Right lung (tissue), 5 donors: Measurements from ENCODE around the gene GCSAML. TPM values are rescaled to one million over a fixed set of nuclear protein-coding genes. Genes with fewer than 3 reads are reported as not detected.

Experiments
- DNase-seq, 2 donors: peaks; one replicate each; pipeline ENCODE4 v3.0.0-alpha.2; 2013
- polyA plus RNA-seq, 5 donors: library from polyadenylated mRNA; unstranded; fragments of 120-200 nt; gene quantifications; one replicate each; pipeline versions ENCODE4 v1.2.1 to v1.2.3, GENCODE V29; 2013; ENCODE audit warnings: inconsistent platforms in 1 of 5, low replicate concordance in 1 of 5; ENCODE audit not compliant: insufficient read length in 5 of 5, insufficient read depth in 1 of 5

Gene GCSAML
- polyA plus RNA-seq, 5 donors: 0.09 to 0.81 (median 0.27) TPM

DNA sequence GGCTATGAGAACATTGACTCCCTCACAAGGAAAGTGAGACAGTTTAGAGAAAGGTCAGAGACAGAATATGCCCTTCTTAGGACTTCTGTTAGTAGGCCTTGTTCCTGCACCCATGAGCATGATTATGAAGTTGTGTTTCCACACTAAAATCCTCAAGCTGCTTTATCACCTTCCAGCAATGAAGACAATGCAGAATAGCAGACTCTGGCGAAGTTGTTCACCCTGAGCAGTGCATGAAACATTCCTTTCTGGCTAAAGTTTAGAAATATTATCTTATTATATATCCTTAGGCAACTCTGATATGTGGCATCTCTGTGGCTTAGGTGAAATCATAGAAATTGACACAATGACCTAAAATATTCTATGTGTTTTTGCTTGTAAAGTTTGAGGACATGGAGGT lies 25.3 kb downstream of the GCSAML start:
- no peak for DNase-seq

DNA sequence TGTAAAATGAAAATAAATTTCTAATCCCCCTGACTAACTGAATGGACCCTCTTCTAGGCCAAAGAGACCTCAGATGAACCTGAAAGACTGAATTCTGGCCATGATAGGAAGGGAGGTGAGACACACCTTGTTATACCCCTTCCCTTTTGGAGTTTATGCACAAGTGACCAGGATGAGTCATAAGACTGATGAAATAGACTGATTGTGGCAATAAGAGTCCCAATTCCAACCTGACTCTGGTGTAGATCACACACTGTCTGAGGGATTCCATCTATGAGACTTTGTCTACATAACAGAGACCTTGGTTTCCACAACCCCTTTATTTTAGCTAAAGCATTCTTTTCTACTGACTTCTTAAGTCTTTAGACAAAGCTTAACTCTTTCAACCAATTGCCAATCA lies 25.7 kb downstream of the GCSAML start:
- DNase-seq: no peak

DNA sequence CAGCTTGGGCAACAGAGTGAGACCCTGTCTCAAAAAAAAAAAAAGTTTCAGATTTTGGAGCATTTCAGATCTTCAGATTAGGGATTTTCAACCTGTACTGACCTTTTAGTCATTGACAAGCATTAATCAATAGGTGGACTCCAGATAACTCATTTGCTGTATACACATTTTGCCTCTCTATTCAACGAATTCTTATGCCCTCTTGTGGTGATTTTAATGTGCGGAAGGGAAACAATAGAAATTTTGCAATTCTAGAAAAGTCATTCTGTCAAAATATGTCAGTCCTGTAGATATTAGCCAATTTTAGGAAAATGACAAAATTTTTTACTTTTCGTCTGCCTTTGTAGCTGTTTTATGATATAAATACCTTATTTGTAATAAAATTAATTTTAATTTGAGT lies 27.6 kb downstream of the GCSAML start:
- no peak for DNase-seq

DNA sequence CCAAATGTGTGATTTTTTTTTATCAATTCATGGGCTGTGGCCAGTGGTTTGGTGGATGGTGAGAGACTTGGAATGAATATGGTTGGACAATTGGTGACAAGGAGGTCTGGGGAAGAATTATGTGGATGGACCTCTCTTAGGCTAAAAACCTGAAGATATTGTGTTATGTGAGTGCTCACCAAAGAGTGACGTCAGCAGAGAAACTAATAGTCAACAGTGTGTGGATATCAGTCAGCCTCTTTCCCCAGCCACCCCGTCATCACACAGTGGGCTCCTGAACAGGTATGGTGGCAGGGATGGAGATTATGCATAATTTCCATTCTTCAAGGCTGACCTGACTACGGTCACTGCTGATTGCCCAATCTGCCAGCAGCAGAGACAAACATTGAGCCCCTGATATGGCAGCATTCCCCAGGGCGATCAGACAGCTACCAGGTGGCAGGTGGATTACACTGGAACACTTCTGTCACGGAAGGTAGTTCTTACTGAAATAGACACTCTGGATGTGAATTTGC lies 30.1 kb downstream of the GCSAML start:
- no peak for DNase-seq

DNA sequence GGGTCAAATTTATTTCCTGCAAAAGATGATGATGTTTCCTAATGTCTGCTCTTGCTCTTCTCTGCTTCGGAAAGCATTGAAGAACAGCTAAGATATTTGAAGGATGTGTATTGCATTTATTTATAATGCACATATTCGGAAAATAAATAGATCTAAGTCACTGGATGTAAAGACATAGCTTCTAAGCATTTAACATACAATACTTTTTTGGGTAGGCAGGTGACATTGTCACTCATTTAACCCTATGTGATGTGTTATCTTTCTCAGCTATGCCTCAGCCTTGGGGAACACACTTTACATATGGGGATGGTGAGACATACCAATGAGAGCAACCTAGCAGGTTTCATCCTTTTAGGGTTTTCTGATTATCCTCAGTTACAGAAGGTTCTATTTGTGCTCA lies 39.1 kb downstream of the GCSAML start, which contains the start of gene OR2G2:
Gene OR2G2, plus strand, starts transcription at position 301 of the 400 bp plus-strand sequence. Its CDS starts 0 bp downstream, at position 301.
- DNase-seq: no peak

DNA sequence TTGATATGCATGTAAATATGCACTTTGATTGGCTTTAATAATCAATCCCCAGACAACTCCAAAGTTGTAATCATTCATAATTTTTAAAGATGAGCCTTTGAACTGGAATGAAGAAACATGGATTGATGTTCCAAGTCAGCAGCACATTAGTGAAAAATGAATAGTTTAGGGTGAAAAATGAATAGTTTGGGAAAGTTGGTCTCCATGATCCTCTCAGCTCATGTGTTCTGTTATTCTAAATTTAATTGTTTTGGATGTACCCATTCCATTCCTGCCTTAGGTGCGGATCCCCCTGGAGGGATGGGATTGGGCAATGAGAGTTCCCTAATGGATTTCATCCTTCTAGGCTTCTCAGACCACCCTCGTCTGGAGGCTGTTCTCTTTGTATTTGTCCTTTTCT lies 56.4 kb downstream of the GCSAML start, which contains the start of gene OR2G3:
Gene OR2G3, plus strand, starts transcription at position 301 of the 400 bp plus-strand sequence. Its CDS starts 0 bp downstream, at position 301.
- DNase-seq: no peak

DNA sequence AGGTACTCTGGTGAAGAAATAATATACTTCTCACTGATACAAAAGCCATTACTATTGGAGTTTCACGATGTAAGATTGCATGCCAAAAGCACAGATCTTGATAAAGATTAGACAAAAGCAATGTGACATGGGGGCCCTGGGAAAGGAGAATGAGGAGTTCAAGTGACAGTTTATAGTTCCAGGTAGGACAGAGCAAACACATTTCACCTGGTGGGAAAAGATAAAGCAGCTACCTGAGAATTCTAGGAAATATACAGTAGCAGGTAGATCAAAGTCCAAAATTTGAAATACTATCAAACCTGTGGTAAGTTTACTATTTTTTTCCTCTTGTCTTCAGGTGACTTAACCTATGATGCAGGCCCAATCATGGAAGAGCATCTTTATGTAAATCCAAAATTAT lies 64.5 kb downstream of the GCSAML start:
- no peak for DNase-seq

DNA sequence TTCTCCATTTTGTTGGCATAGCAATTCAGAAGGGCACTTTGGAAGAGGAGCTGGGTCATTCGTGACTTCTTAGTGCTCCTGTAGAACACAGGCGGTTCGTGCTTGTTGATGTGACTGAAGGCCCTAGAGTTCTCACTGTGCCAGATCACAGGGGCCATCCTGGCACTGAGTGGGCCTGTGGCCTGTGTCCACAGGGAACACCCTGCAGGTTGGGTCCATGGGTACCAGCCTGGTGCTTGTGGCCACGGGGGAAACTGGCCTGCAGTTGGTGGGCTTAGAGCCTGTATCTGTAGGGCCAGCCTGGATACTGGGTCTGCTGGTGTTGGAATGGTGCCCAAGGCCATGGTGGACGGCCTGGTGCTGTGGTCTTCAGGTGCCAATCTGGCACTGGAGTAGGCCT lies 65.7 kb downstream of the GCSAML start:
- DNase-seq: no peak

Other genes starting within 250 kb of the GCSAML start
- gene ZNF496, start 217.3 kb upstream of the GCSAML start, polyA plus RNA-seq: 10 to 100 TPM; 28.5 to 40.5 (median 37.4) TPM
- gene NLRP3, start 133.0 kb upstream of the GCSAML start, polyA plus RNA-seq: 1 to 10 TPM; 1.1 to 1.2 (median 1.2) TPM
- gene OR2B11, start 91.0 kb upstream of the GCSAML start, polyA plus RNA-seq: under 1 TPM; 0.03 to 0.10 (median 0.04) TPM
- under 1 TPM in 4 of 5 donors, not detected in 1; 0.01 to 0.08 (median 0.06) TPM for gene OR2C3, start 12.7 kb upstream of the GCSAML start, polyA plus RNA-seq
- gene OR2G2, start 39.2 kb downstream of the GCSAML start, polyA plus RNA-seq: not detected
- gene OR2G3, start 56.5 kb downstream of the GCSAML start, polyA plus RNA-seq: not detected
- gene OR13G1, start 130.6 kb downstream of the GCSAML start, polyA plus RNA-seq: not detected
- not detected for gene OR6F1, start 167.5 kb downstream of the GCSAML start, polyA plus RNA-seq
- gene OR14K1, start 189.5 kb downstream of the GCSAML start, polyA plus RNA-seq: not detected
- gene OR14A2, start 199.0 kb downstream of the GCSAML start, polyA plus RNA-seq: not detected
- gene OR1C1, start 211.4 kb downstream of the GCSAML start, polyA plus RNA-seq: not detected